ENCODE data around the gene CEP76. TPM values are rescaled to one million over a fixed set of nuclear protein-coding genes. Genes with fewer than 3 reads are reported as not detected.
"Not testable (repeated sequence)": the region's sequence is repeated elsewhere in the genome, so short reads cannot be mapped to it uniquely, and the experiment has no call there.

Gene CEP76
- polyA plus RNA-seq, 1 experiment: 4.0 TPM

GRCh38 chr18:12645751-12646203 lies 56.7 kb downstream of the CEP76 start:
- DNase-seq (ENCODE audit: low read depth): no peak

GRCh38 chr18:12645254-12645653 lies 57.3 kb downstream of the CEP76 start:
- DNase-seq (ENCODE audit: low read depth): no peak
- TF ChIP-seq CTCF (IDR thresholded peaks at IDR 0.05; ENCODE audit: insufficient read depth, low read depth, low read length): no peak
- 0 out of 2 replicates have a peak, but pooled peaks cover 1% of the 10 kb centered on the region for H3K36me3 ChIP-seq (ENCODE audit: control insufficient read depth, insufficient read depth, low read length)
- no peak overlapping the region for H3K4me3 ChIP-seq (ENCODE audit: low read depth, low read length)
- ChIA-PET CTCF (no interaction called here), POLR2A (no interaction called here)
- H3K27me3 ChIP-seq (ENCODE audit: control insufficient read depth, insufficient read depth, low read length): no peaks in the 10 kb centered on the region

More at GRCh38 chr18:12645751-12646203, 56.7 kb downstream of the CEP76 start:
- CTCF ChIA-PET: no interaction called here
- no peak for TF ChIP-seq CTCF (IDR thresholded peaks at IDR 0.05; ENCODE audit: insufficient read depth, low read depth, low read length)
- H3K4me3 ChIP-seq (ENCODE audit: low read depth, low read length): no peak overlapping the region
- no peaks in the 10 kb centered on the region for H3K27me3 ChIP-seq (ENCODE audit: control insufficient read depth, insufficient read depth, low read length)
- 0 out of 2 replicates have a peak, but pooled peaks cover 1% of the 10 kb centered on the region for H3K36me3 ChIP-seq (ENCODE audit: control insufficient read depth, insufficient read depth, low read length)
- POLR2A ChIA-PET: no interaction called here

- H3K36me3 ChIP-seq (ENCODE audit: control insufficient read depth, insufficient read depth, low read length); H3K27me3 ChIP-seq (ENCODE audit: control insufficient read depth, insufficient read depth, low read length); H3K4me3 ChIP-seq (ENCODE audit: low read depth, low read length); DNase-seq (ENCODE audit: low read depth); POLR2A ChIA-PET: not testable (repeated sequence)
- CTCF ChIA-PET: interaction anchor here (1.2 kb wide), 1 partner anchor 13 kb away, joined by 3 read pairs; no protein-coding TSS in a partner anchor
Observed at GRCh38 chr18:12643756-12644155, 58.8 kb downstream of the CEP76 start.

- ChIA-PET POLR2A (interaction anchor here (0.6 kb wide), 1 partner anchor 282 kb away, joined by 3 read pairs; no protein-coding TSS in a partner anchor), CTCF (interaction anchor here (1.2 to 1.6 kb wide), 2 partner anchors 12 to 105 kb away, joined by 3 to 4 read pairs; no protein-coding TSS in a partner anchor)
- TF ChIP-seq CTCF (IDR thresholded peaks at IDR 0.05; ENCODE audit: insufficient read depth, low read depth, low read length): no peak
- no peaks in the 10 kb centered on the region for H3K27me3 ChIP-seq (ENCODE audit: control insufficient read depth, insufficient read depth, low read length)
- H3K36me3 ChIP-seq (ENCODE audit: control insufficient read depth, insufficient read depth, low read length): no peaks in the 10 kb centered on the region
- no peak for DNase-seq (ENCODE audit: low read depth)
- no peak overlapping the region for H3K4me3 ChIP-seq (ENCODE audit: low read depth, low read length)
Observed at GRCh38 chr18:12640881-12641200, 61.7 kb downstream of the CEP76 start.

- no peaks in the 10 kb centered on the region for H3K27me3 ChIP-seq (ENCODE audit: control insufficient read depth, insufficient read depth, low read length)
- POLR2A ChIA-PET: interaction anchor here (0.6 kb wide), 1 partner anchor 281 kb away, joined by 3 read pairs; no protein-coding TSS in a partner anchor
- DNase-seq (ENCODE audit: low read depth): no peak
- CTCF ChIA-PET: interaction anchor here (1.1 to 1.6 kb wide), 3 partner anchors 9 to 105 kb away, joined by 3 to 4 read pairs (median 4); no protein-coding TSS in a partner anchor
- H3K36me3 ChIP-seq (ENCODE audit: control insufficient read depth, insufficient read depth, low read length): no peaks in the 10 kb centered on the region
- H3K4me3 ChIP-seq (ENCODE audit: low read depth, low read length): no peak overlapping the region
- TF ChIP-seq CTCF (IDR thresholded peaks at IDR 0.05; ENCODE audit: insufficient read depth, low read depth, low read length): no peak
Observed at GRCh38 chr18:12639990-12640880, 62.3 kb downstream of the CEP76 start.

All from BJ (cell line).